Endothelial cell of umbilical vein (primary cell): Measurements from ENCODE around the gene TNRC6B.

Experiments used
- EZH2 ChIP-seq: IDR thresholded peaks from 2 replicates; pipeline ENCODE4 v1.6.1; 2012; ENCODE audit warnings: borderline replicate concordance, low read depth, mild to moderate bottlenecking, moderate library complexity, low read length, inconsistent platforms; ENCODE audit not compliant: severe bottlenecking
- FOS ChIP-seq: IDR thresholded peaks from 2 replicates; pipeline ENCODE4 v1.6.1; 2011; ENCODE audit warnings: mild to moderate bottlenecking, low read length, moderate library complexity, borderline replicate concordance; ENCODE audit not compliant: insufficient read depth
- GATA2 ChIP-seq: IDR thresholded peaks from 2 replicates; pipeline ENCODE4 v1.7.0; 2011; ENCODE audit warnings: low read depth, mild to moderate bottlenecking, moderate library complexity, mixed read lengths, low read length; ENCODE audit not compliant: insufficient read length, insufficient read depth
- MYC ChIP-seq: IDR thresholded peaks from one replicate; pipeline ENCODE4 v1.6.1; 2011; ENCODE audit warnings: mild to moderate bottlenecking, low read depth, low read length
- POLR2A ChIP-seq: IDR thresholded peaks from 2 replicates; pipeline ENCODE4 v1.6.1; 2012; ENCODE audit warnings: low read depth, mild to moderate bottlenecking, control low read depth, low read length
- TF ChIP-seq, protein P1 (sequence below), 2 donors: IDR thresholded peaks; 1 replicate in 1 of 2; 2 replicates in 1 of 2; pipeline ENCODE4 v1.5.1; 2011; ENCODE audit warnings: low read length in 2 of 2, mild to moderate bottlenecking in 2 of 2, moderate library complexity in 2 of 2, control low read depth in 1 of 2, inconsistent platforms in 1 of 2, low read depth in 1 of 2; ENCODE audit not compliant: insufficient read depth in 1 of 2; ENCODE audit errors: extremely low read depth in 1 of 2
- TF ChIP-seq, protein P2 (sequence below): IDR thresholded peaks from 2 replicates; pipeline ENCODE4 v1.6.1; 2011; ENCODE audit not compliant: insufficient read depth, insufficient read length

DNA sequence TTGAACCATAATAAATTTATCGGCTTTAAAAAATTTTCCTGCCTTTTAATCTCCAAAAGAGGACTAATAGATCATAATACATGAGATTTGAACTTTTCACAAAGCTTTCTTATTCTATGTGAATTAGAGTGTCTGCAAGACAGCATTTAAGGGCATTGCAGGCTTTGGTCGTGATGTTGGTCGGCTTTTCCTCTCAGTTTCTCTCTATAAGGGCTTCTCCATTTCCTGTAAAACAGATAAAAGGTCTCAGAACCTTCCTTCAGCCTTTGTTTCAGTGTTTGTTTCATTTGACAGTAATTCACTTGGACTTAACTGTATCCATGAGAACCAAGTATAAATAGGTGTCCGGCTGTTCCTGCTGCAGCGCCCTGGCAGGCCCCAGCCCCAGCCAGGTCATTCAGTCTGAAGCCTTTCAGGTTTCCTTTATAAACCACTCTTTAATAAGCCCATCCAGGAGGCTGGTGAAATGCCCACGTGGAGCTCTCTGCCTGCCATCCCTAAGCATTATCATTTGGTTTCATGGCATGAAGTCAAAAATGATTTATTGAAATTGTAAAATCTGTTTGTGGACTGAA, 131.4 kb downstream of the TNRC6B start:
- no peak for TF ChIP-seq GATA2
- TF ChIP-seq POLR2A: no peak
- no peak for TF ChIP-seq EZH2
- TF ChIP-seq, protein P1, sequence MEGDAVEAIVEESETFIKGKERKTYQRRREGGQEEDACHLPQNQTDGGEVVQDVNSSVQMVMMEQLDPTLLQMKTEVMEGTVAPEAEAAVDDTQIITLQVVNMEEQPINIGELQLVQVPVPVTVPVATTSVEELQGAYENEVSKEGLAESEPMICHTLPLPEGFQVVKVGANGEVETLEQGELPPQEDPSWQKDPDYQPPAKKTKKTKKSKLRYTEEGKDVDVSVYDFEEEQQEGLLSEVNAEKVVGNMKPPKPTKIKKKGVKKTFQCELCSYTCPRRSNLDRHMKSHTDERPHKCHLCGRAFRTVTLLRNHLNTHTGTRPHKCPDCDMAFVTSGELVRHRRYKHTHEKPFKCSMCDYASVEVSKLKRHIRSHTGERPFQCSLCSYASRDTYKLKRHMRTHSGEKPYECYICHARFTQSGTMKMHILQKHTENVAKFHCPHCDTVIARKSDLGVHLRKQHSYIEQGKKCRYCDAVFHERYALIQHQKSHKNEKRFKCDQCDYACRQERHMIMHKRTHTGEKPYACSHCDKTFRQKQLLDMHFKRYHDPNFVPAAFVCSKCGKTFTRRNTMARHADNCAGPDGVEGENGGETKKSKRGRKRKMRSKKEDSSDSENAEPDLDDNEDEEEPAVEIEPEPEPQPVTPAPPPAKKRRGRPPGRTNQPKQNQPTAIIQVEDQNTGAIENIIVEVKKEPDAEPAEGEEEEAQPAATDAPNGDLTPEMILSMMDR (IDR thresholded peaks at IDR 0.05; ENCODE audit: extremely low read depth in 1 of 2, insufficient read depth in 1 of 2, low read depth in 1 of 2, low read length in 2 of 2): no peak
- no peak for TF ChIP-seq MYC
- TF ChIP-seq, protein P2, sequence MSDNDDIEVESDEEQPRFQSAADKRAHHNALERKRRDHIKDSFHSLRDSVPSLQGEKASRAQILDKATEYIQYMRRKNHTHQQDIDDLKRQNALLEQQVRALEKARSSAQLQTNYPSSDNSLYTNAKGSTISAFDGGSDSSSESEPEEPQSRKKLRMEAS: no peak
- no peak for TF ChIP-seq FOS
